Left renal pelvis (tissue), 4 donors: ENCODE measurements around the gene SLC7A10. TPM values are rescaled to one million over a fixed set of nuclear protein-coding genes. Genes with fewer than 3 reads are reported as not detected.

Experiments used
- DNase-seq, 4 donors: peaks; one replicate each; pipeline ENCODE4 v3.0.0-alpha.2; 2013; ENCODE audit warnings: low read depth in 4 of 4, low spot score in 3 of 4
- polyA plus RNA-seq, 4 donors: library from polyadenylated mRNA; unstranded; fragments of 120-200 nt; gene quantifications; one replicate each; pipeline ENCODE4 v1.2.1, GENCODE V29; 2013; ENCODE audit not compliant: insufficient read length in 4 of 4

The SLC7A10 gene
- polyA plus RNA-seq, 4 donors = 0.33 to 5.2 (median 0.41) TPM

GRCh38 chr19:33255781-33256180 lies 30.1 kb upstream of the SLC7A10 start:
- no peak for DNase-seq

- DNase-seq = no peak
These were observed 28.7 kb upstream of the SLC7A10 start for GRCh38 chr19:33254245-33254824.

DNA sequence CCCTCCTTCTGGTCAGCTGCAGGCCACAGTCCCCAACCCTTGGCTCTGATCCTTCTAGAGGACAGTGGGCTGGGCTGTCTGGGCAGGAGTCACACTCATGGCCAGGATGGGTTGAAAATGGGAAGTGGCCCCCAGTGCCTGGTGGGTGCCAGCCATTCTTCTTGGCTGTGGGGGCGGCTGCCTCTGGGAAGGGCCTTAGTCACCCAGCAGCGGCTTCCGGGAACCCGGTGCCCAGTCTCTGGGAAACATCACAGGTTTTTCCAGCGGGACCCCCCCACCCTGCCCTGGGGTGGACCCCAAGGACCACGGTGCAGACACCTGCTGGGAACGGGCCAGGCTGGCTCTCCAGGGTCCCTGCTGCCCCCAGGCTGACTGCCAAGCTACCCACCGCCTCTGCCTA lies 27.3 kb upstream of the SLC7A10 start:
- DNase-seq = no peak

- DNase-seq = no peak
These were observed 26.8 kb upstream of the SLC7A10 start for GRCh38 chr19:33252418-33252962.

GRCh38 chr19:33251526-33252090 lies 26.0 kb upstream of the SLC7A10 start:
- DNase-seq = no peak

DNA sequence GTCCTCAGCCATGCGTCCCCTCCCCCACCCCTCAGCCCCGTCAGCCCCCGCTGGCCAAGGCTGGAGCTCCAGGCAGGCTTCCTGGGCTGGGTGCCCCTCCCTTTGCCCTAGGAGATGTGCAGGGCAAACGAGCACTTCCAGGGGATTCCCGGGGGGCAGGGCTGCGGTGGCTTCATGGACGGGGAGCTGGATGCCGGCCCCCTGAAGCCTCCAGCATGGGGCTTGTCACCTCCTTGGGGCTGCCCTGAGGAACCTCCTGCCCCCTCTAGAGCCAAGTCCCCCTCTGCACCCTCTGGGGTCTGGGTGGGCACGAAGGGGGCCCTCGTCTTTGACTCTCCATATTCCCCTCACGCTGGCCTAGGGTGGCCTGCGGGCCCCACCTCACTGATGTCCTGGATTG lies 25.4 kb upstream of the SLC7A10 start:
- DNase-seq = no peak

DNA sequence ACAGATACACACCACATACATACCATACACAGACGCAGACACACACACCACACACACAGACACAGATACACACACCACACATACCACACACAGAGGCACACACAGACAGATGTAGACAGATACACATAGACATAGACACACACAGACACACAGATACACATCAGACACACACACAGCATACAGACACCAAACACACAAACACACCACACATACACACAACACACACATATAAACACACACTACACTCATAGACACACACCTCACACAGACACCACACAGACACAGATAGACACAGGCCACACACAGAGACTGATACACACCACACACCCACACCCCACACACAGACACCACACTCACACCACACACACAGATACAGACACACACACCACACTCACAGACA lies 24.9 kb upstream of the SLC7A10 start:
- DNase-seq = no peak

GRCh38 chr19:33249740-33250366 lies 24.2 kb upstream of the SLC7A10 start:
- DNase-seq = no peak

DNA sequence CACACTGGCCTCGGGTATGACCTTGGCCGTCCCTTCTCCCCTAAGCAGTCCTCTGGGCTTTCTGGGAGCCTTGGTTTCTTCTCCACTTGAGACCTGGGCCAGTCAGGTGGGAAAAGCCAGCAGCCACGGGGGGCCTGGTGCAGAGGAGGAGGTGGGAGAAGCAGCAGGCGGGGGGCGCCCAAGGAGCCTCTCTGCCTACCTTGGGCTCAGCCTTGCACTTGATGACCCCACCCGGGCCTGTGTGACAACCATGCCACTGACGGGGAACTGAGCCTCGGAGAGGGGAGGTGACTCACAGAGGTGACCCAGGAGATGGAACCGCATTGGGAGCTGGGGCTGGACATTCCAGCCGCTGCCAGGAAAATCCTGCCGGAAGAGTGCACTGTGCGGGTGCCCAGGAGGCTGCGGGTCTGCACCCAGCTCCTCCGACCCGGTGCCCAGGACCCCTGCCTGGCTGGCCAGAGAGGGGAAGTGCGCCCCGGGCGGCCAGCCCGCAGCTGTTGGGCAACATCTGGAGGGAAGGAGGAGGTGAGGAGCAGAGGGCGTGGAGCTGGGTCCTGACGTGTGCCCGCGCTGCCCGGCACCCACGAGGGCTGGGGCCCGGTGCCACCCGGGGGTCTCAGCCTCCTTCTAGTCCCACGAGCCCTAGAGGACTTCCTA lies 23.4 kb upstream of the SLC7A10 start:
- DNase-seq = no peak

DNA sequence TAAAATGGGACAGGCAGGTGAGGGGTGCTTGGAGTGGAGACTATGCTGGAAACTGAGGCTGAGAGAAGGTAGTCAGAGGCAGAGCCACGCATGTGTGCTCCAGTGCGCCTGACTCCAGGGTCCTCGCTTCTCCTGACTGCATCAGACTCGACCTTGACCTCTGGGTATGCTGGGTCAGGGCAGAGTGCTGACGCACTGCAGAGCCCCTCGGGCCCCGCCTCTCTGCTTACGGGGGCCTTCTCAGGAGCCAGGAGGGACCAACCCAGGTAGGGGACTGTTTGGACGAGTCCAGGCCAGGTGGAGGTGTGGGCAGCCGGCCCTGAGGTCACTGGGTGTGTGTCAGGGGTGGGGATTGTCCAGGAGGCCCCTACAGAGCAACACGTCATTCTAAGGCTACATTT lies 22.9 kb upstream of the SLC7A10 start:
- no peak for DNase-seq

DNA sequence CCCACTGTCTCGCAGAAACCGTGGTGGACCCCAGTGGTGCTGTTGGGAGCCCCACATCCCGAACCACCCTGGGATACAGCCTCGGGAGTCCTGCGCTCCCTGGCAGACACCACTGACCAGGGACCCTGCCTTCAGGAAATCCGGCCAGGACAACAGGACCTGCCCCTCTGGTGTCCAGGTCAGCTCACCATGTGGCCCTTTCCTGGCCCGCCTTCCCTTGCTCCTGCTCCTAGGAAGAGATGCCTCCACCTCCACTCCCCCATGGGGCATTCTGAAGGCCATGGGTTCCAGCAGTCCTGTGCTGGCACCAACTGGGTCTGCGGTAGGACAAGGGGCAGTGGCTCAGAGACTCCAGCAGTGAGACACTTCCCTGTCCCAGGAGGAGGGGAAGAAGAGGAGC lies 22.5 kb upstream of the SLC7A10 start:
- no peak for DNase-seq

DNA sequence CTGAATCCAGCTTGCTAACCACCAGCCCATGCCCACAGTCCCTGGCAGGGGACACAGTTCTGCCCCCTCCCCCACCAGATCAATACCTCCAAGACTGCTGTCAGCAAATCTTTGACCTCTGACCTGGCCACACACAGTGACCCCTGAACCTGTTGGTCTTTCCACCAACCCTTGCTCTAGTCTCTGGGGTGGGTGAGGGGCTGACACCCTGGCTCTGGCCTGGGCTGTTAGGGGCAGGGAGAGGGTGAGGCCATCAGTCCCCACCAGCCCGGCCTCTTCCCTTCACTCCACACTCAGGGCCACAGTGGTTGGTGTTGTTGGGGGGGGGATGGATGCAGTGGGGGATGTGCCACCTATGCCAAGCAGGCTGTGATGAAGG lies 21.8 kb upstream of the SLC7A10 start:
- no peak for DNase-seq

- DNase-seq = no peak
These were observed 21.2 kb upstream of the SLC7A10 start for GRCh38 chr19:33246709-33247440.

GRCh38 chr19:33245948-33246708 lies 20.5 kb upstream of the SLC7A10 start:
- DNase-seq = no peak

DNA sequence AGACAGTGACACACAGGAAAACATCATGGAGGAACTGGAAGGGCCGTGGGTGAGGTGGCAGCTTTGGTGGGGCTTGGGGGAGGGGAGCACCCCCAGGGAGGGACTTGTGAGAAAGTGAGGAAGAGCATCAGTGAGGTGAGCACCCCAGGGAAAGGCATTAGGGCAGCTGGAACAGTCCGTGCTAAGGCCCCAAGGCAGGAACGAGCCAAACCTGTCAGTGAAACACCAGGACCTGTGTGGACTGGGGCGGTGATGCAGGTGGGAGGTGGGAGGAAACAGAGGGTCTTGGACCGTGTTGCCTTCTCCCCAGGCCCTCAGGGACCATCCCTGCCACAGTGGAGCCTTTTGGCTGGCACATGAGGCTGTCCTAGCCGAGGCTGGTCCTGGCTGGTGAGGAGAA lies 17.3 kb upstream of the SLC7A10 start:
- DNase-seq = no peak

DNA sequence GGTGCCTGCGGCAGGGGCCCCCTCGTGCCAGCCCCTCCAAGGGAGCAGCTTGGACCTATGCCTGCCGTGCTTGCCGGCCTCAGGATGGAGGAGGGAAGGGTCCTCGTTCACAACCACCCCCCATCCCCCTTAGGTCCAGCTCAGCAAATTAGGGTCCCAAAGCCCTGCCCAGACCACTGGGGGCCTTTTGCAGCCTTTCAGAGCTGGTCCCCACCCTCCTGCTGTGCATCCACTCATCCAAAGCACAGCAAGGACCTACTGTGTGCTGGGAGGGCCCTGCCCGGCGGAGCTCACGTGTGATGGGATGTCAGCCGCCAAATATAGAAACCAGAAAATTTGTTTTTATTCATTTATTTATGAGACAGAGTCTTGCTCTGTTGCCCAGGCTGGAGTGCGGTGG lies 16.5 kb upstream of the SLC7A10 start:
- no peak for DNase-seq

DNA sequence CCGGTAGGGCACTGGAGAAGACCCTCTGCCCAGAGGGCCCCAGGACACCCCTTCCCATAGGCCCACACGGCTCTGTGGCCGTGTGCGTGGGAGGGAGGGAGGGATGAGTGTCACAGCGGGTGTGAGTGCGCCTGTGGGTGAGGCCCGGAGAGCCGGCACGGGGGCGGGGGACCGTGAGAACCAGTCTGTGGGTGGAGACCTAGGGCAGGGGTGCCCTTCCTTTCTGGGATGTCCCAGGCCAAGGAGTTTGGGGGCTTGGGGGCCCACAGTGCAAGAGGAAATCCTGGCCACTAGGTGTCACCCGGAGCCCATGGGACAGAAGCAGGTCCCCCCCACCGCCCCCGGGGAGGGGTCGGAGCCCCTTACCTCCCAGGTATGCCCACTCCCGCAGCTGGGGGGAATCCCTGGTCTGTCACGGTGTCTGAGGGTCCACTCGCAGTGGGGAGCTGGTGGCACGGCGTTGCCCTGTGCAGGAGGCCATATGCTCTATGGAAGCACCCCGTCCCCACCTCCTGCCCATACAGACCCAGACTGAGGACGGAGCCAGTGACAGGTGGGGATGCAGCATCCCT lies 16.0 kb upstream of the SLC7A10 start:
- DNase-seq = no peak

DNA sequence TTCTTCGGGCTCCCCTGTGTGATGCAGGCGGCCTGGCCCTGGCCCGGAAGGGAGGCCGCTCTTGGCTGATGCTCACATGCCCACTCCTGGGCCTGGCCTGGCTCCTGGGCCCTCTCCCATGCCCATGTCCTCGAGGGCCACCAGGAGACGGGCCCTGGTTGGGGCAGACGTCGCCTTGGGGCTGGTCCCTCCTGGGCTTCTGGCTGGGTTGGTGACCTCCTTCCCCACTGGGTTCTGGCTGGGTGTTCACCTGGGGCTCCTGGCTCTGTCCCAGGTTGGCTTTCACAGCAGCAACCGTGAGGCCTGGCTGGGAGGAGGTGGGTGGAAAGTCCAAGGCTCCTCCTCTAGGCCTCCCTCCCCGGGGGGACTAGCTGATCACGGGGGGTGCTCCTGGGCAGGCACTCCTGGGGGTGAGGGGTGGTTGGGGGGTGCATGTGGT lies 15.5 kb upstream of the SLC7A10 start:
- DNase-seq = no peak

GRCh38 chr19:33240181-33240771 lies 14.6 kb upstream of the SLC7A10 start:
- DNase-seq = no peak
